Measurements from ENCODE around the gene NCK2.

NCK2 gene

DNA sequence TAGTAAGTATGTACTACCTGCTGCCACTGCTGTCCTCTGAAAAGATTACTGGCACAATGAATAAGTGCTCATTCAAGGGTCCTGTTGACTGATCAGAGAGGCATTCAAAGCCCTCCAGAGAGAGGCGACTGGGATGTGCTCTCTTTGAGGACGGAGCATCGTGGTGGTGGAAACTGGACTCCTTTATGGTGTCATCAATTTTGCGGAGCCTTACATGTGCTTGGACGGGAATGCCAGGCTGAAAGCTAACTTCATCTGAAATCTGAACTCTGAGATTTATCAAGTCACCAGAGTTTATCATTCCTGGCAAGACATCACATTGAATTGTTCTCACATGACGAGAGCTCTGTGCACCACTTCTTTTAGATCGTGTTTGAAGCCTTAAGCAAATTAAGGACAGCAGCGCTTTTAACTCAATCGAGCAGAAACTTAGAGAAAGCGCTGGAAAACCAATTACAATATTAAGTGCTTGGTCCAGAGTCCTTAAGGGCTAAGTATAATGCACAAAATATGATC is 138.3 kb downstream of the NCK2 start:
- no peaks in the 10 kb centered on the region for H3K9me3 ChIP-seq (ENCODE audit: low read length)
- no peak overlapping the region for H3K9ac ChIP-seq (ENCODE audit: low read length)
- peaks cover 23% of the 10 kb centered on the region for H3K4me1 ChIP-seq (ENCODE audit: insufficient read depth, low read length)
- H3K27ac ChIP-seq (ENCODE audit: low read depth, low read length), result no peak overlapping the region
- no peak overlapping the region for H3K4me3 ChIP-seq (ENCODE audit: low read depth in 1 of 2, low read length in 2 of 2)
- no peaks in the 10 kb centered on the region for H3K27me3 ChIP-seq (ENCODE audit: control insufficient read depth in 1 of 2, insufficient read depth in 2 of 2, low read length in 2 of 2)
- peaks cover 4% of the 10 kb centered on the region for H3K36me3 ChIP-seq (ENCODE audit: insufficient read depth, low read length)

DNA sequence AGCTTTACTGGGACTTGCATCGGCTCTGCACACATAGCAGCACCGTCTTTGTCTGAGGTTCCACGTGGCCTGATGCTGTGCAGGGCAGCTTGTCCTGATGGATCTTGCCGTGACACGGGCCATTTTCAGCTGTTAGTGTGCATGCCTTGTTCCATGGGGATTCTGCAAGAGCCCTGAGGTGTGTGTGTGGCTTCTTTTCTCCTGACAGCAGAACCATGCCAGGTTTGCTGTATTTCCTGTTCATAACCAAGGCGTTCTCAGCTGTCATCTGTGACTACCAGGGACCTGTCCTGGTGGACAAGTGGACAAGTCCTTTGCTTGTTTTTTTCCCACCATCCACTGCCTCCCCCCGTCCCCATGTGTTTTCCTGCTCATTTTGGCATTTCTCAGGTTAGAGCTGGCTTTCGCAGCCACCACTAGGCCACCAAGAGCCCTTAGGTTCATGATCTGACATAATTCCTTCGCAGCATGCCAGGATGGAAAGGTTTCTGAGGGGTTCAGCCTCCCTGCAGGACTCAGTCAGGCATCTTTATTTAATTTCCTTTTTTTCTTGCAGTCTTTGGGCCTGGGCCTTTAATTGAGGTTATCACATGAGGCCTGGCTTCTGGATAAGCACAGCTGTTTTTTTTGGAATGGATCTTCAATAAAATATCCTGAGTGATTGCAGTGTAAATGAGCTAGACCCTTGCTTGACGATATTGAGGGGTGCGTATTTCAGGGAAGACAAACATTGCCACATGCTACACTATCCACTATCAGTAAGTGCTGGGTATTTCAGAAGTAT is 139.4 kb downstream of the NCK2 start:
- Histone ChIP-seq H3K4me1 (ENCODE audit: insufficient read depth, low read length) (peaks cover 23% of the 10 kb centered on the region), H3K9me3 (ENCODE audit: low read length) (no peaks in the 10 kb centered on the region), H3K9ac (ENCODE audit: low read length) (no peak overlapping the region), H3K4me3 (ENCODE audit: low read depth in 1 of 2, low read length in 2 of 2) (no peak overlapping the region), H3K27me3 (ENCODE audit: control insufficient read depth in 1 of 2, insufficient read depth in 2 of 2, low read length in 2 of 2) (no peaks in the 10 kb centered on the region), H3K27ac (ENCODE audit: low read depth, low read length) (no peak overlapping the region), H3K36me3 (ENCODE audit: insufficient read depth, low read length) (peaks cover 10% of the 10 kb centered on the region)

GRCh38 chr2:105885456-105885855 is 140.7 kb downstream of the NCK2 start:
- Histone ChIP-seq H3K36me3 (ENCODE audit: insufficient read depth, low read length) (peaks cover 10% of the 10 kb centered on the region), H3K9me3 (ENCODE audit: low read length) (no peaks in the 10 kb centered on the region), H3K27ac (ENCODE audit: low read depth, low read length) (no peak overlapping the region), H3K9ac (ENCODE audit: low read length) (no peak overlapping the region), H3K4me1 (ENCODE audit: insufficient read depth, low read length) (peaks cover 23% of the 10 kb centered on the region), H3K27me3 (ENCODE audit: control insufficient read depth in 1 of 2, insufficient read depth in 2 of 2, low read length in 2 of 2) (no peaks in the 10 kb centered on the region), H3K4me3 (ENCODE audit: low read depth in 1 of 2, low read length in 2 of 2) (no peak overlapping the region)

- Histone ChIP-seq H3K27ac (ENCODE audit: low read depth, low read length) (no peak overlapping the region), H3K9ac (ENCODE audit: low read length) (no peak overlapping the region), H3K36me3 (ENCODE audit: insufficient read depth, low read length) (peaks cover 10% of the 10 kb centered on the region), H3K27me3 (ENCODE audit: control insufficient read depth in 1 of 2, insufficient read depth in 2 of 2, low read length in 2 of 2) (no peaks in the 10 kb centered on the region), H3K9me3 (ENCODE audit: low read length) (no peaks in the 10 kb centered on the region), H3K4me3 (ENCODE audit: low read depth in 1 of 2, low read length in 2 of 2) (no peak overlapping the region), H3K4me1 (ENCODE audit: insufficient read depth, low read length) (peaks cover 23% of the 10 kb centered on the region)
These were observed 141.3 kb downstream of the NCK2 start for GRCh38 chr2:105886029-105886454.

DNA sequence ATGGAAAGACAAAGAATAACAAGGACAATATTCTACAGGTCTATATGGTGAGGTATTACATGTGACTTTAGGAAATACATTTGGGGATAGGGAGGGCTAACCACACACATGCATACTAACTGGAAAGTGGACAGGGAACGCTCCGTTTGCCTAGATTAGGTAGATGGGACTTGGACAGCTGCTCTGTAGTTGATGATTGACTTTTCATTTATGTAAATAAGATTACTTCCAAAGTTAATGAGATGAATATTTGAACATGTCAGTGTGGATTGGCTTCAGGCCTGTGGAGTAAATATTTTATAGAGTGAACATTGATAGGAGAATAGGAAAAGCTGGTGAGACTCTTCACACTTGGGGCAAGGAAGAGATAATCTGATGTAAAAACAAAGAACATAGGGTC is 142.0 kb downstream of the NCK2 start:
- H3K27ac ChIP-seq (ENCODE audit: low read depth, low read length), result no peak overlapping the region

DNA sequence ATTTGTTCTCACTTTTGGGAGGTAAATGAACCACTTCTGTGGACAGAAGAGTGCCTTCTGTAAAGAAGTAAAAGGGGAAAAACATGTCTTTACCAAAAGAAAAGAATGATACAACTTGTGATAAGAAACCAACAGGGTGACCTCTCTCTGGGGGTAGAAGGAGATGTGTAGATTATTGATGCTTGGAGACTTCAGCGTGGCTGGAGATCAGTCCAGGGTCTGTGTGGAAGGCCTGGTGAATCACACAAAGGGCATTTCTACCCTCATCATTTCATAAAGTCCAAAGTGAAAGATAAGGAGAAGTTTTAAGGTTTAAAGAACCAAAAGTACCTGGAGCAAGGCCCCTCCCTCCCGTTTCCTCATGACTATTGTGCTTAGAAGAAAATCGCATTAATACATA is 142.5 kb downstream of the NCK2 start:
- Histone ChIP-seq H3K9me3 (ENCODE audit: low read length) (no peaks in the 10 kb centered on the region), H3K27ac (ENCODE audit: low read depth, low read length) (no peak overlapping the region), H3K4me1 (ENCODE audit: insufficient read depth, low read length) (peaks cover 23% of the 10 kb centered on the region), H3K27me3 (ENCODE audit: control insufficient read depth in 1 of 2, insufficient read depth in 2 of 2, low read length in 2 of 2) (no peaks in the 10 kb centered on the region), H3K9ac (ENCODE audit: low read length) (no peak overlapping the region), H3K36me3 (ENCODE audit: insufficient read depth, low read length) (peaks cover 6% of the 10 kb centered on the region), H3K4me3 (ENCODE audit: low read depth in 1 of 2, low read length in 2 of 2) (no peak overlapping the region)

More for the DNA sequence above, 142.0 kb downstream of the NCK2 start:
- H3K4me1 ChIP-seq (ENCODE audit: insufficient read depth, low read length), result peaks cover 23% of the 10 kb centered on the region
- no peak overlapping the region for H3K9ac ChIP-seq (ENCODE audit: low read length)
- peaks cover 10% of the 10 kb centered on the region for H3K36me3 ChIP-seq (ENCODE audit: insufficient read depth, low read length)
- H3K27me3 ChIP-seq (ENCODE audit: control insufficient read depth in 1 of 2, insufficient read depth in 2 of 2, low read length in 2 of 2), result no peaks in the 10 kb centered on the region
- no peaks in the 10 kb centered on the region for H3K9me3 ChIP-seq (ENCODE audit: low read length)
- H3K4me3 ChIP-seq (ENCODE audit: low read depth in 1 of 2, low read length in 2 of 2), result no peak overlapping the region

DNA sequence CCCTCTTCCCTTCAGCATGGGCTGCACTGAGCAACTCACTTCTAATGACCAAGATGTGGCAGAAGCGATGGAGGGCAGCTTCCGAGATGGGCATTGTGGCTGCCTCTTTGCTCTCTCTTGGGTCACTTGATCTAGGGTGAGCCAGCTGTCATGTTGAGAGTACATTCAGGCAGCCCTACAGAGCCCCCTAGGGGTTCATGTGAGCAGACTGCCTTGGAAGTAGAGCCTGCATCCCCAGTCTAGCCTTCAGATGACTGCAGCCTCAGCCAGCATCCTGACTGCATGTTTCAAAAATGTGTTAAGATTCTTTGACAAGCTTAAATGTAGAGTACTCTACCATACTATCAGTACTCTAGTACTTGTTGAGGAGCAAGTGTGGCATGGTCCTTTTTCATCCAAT is 143.9 kb downstream of the NCK2 start:
- H3K27ac ChIP-seq (ENCODE audit: low read depth, low read length), result no peak overlapping the region
- no peak overlapping the region for H3K4me3 ChIP-seq (ENCODE audit: low read depth in 1 of 2, low read length in 2 of 2)
- H3K36me3 ChIP-seq (ENCODE audit: insufficient read depth, low read length), result peaks cover 10% of the 10 kb centered on the region
- H3K9me3 ChIP-seq (ENCODE audit: low read length), result no peaks in the 10 kb centered on the region
- H3K27me3 ChIP-seq (ENCODE audit: control insufficient read depth in 1 of 2, insufficient read depth in 2 of 2, low read length in 2 of 2), result no peaks in the 10 kb centered on the region
- peaks cover 15% of the 10 kb centered on the region for H3K4me1 ChIP-seq (ENCODE audit: insufficient read depth, low read length)
- no peak overlapping the region for H3K9ac ChIP-seq (ENCODE audit: low read length)

DNA sequence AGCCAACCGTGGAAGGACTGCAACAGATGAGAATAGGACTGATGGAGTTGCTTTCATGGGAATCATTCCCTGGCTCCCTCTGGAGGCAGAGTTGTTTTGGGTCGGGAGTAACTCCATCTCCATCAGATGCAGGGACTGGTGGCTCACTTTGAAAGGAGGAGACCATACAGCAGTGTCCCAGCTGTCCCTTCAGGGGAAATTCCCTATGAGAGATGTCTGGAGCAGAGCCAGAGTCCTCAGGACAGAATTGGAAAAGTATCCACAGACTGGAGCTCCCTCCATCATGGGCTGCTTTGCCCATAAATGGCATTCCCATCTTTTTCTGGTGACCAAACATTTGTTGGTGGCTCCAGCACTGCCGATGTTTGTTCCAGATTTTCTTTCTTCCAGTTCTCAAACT is 144.3 kb downstream of the NCK2 start:
- H3K36me3 ChIP-seq (ENCODE audit: insufficient read depth, low read length), result peaks cover 11% of the 10 kb centered on the region
- no peak overlapping the region for H3K27ac ChIP-seq (ENCODE audit: low read depth, low read length)
- no peaks in the 10 kb centered on the region for H3K27me3 ChIP-seq (ENCODE audit: control insufficient read depth in 1 of 2, insufficient read depth in 2 of 2, low read length in 2 of 2)
- no peaks in the 10 kb centered on the region for H3K9me3 ChIP-seq (ENCODE audit: low read length)
- H3K4me1 ChIP-seq (ENCODE audit: insufficient read depth, low read length), result peaks cover 11% of the 10 kb centered on the region
- H3K9ac ChIP-seq (ENCODE audit: low read length), result no peak overlapping the region
- no peak overlapping the region for H3K4me3 ChIP-seq (ENCODE audit: low read depth in 1 of 2, low read length in 2 of 2)

DNA sequence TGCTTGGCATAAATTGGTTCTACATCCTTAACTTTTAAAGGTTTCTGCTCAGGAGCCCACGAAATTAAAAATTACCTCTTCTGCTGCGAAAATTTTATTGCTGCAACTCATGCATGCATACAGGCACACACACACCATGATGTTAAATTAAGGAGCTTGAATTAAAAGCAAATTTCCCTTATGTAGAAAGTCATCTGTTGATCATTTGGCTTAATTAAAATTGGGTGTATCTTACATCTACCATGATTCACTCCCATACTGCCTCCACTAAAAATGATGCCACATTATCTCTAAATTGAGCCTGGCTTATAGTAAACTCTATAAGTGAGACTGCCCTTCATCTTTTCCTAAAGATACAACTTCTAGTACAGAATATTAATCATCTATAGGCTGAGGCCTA is 145.4 kb downstream of the NCK2 start:
- Histone ChIP-seq H3K27ac (ENCODE audit: low read depth, low read length) (no peak overlapping the region), H3K4me1 (ENCODE audit: insufficient read depth, low read length) (peaks cover 10% of the 10 kb centered on the region), H3K9ac (ENCODE audit: low read length) (no peak overlapping the region), H3K36me3 (ENCODE audit: insufficient read depth, low read length) (peaks cover 17% of the 10 kb centered on the region), H3K27me3 (ENCODE audit: control insufficient read depth in 1 of 2, insufficient read depth in 2 of 2, low read length in 2 of 2) (no peaks in the 10 kb centered on the region), H3K9me3 (ENCODE audit: low read length) (no peaks in the 10 kb centered on the region), H3K4me3 (ENCODE audit: low read depth in 1 of 2, low read length in 2 of 2) (no peak overlapping the region)

DNA sequence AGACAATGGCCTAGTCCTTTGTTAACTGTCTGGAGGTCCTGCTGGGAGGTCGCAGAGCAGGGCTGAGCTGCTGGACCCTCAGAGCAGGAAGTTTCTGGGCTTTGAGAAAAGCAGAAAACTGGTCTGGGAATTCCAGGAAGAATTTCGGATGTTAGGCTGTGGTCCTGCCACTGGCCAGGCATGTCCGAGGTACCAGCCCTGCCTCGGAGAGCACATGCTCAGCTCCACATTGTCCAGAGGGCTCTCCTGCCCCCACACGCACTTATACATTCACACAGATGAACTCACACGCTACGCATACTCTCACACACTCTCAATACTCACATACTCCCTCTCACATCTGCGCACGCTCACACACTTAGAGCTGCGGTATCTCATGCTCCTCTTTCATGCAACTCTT is 146.1 kb downstream of the NCK2 start:
- H3K4me1 ChIP-seq (ENCODE audit: insufficient read depth, low read length), result peaks cover 9% of the 10 kb centered on the region
- no peak overlapping the region for H3K4me3 ChIP-seq (ENCODE audit: low read depth in 1 of 2, low read length in 2 of 2)
- H3K9me3 ChIP-seq (ENCODE audit: low read length), result no peaks in the 10 kb centered on the region
- H3K36me3 ChIP-seq (ENCODE audit: insufficient read depth, low read length), result peaks cover 17% of the 10 kb centered on the region
- no peak overlapping the region for H3K9ac ChIP-seq (ENCODE audit: low read length)
- H3K27me3 ChIP-seq (ENCODE audit: control insufficient read depth in 1 of 2, insufficient read depth in 2 of 2, low read length in 2 of 2), result no peaks in the 10 kb centered on the region
- no peak overlapping the region for H3K27ac ChIP-seq (ENCODE audit: low read depth, low read length)

DNA sequence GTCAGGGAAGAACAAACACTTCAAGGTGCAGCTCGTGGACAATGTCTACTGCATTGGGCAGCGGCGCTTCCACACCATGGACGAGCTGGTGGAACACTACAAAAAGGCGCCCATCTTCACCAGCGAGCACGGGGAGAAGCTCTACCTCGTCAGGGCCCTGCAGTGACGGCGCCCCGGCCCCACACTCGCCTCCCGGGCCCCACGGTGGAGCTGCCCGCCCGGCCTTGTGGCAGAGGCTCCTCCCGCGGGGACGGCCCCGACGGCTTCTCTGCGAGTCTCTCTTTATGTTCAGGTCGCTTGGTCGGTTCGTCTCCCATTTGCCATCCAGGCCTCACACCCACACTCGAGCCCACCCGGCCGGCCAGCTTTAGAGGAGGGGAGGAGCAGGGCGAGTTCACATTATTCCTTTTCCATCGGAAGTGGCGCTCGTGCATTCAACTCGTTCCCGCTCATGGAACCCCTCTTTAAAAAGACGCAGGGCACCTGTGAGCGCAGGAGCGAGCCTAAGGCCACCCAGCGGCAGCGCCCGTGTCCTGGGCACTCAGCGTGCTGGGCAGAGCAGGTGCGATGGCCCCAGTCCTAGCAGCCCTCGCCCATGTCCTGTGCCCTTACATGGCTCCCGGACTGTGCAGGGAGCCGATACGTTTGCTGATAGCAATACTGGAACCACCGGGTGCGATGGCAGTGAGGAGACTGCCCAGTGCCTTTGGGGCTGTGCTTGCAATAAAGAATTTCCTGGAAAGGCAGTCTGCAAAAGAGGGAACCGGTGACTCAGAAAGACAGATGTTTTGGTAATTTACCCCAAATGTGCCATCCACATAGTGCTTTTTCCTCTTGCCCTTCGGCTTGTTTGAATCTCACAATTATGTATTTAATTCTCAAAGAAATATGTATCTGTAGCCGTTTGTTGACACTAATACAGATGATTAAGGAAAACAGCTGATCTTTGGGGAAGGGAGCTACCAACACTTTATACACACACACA is 148.6 kb downstream of the NCK2 start:
- H3K9me3 ChIP-seq (ENCODE audit: low read length), result no peaks in the 10 kb centered on the region
- H3K27ac ChIP-seq (ENCODE audit: low read depth, low read length), result no peak overlapping the region
- no peak overlapping the region for H3K4me3 ChIP-seq (ENCODE audit: low read depth in 1 of 2, low read length in 2 of 2)
- H3K4me1 ChIP-seq (ENCODE audit: insufficient read depth, low read length), result no peaks in the 10 kb centered on the region
- H3K9ac ChIP-seq (ENCODE audit: low read length), result no peak overlapping the region
- no peaks in the 10 kb centered on the region for H3K27me3 ChIP-seq (ENCODE audit: control insufficient read depth in 1 of 2, insufficient read depth in 2 of 2, low read length in 2 of 2)
- H3K36me3 ChIP-seq (ENCODE audit: insufficient read depth, low read length), result peaks cover 17% of the 10 kb centered on the region

Data from muscle layer of colon (tissue), 2 donors.